CD4-positive, alpha-beta T cell (primary cell): ENCODE results near the gene AGTPBP1. TPM values are rescaled to one million over a fixed set of nuclear protein-coding genes. Genes with fewer than 3 reads are reported as not detected.

Experiments used
- ATAC-seq: fragments of 200-7000 bp; cut with Tn5 transposase; one replicate; pipeline ENCODE4 v1.10.0; 2022; ENCODE audit warnings: mild to moderate bottlenecking; ENCODE audit not compliant: poor library complexity
- CTCF ChIA-PET: fragments of 350-600 bp; sonication (Branson Sonifier 250); formaldehyde crosslinking; loops from one replicate; lab custom pipeline; 2021; ENCODE audit warnings: antibody characterized with exemption, inconsistent platforms; lab: Charles Lee
- POLR2A ChIA-PET: fragments of 350-600 bp; sonication (Branson Sonifier 250); formaldehyde crosslinking; loops from one replicate; lab custom pipeline; 2021; ENCODE audit warnings: antibody characterized with exemption, inconsistent platforms; lab: Charles Lee
- DNase-seq, 14 experiments: peaks; one replicate each; pipeline ENCODE4 v3.0.0-alpha.2; 2013 to 2020; ENCODE audit warnings: mixed read lengths in 2 of 14
- H3K27ac ChIP-seq, 2 donors: one replicate each; pipeline versions ENCODE4 v1.5.1 to v1.7.0; 2013; ENCODE audit warnings: low read length in 2 of 2, low read depth in 1 of 2, mild to moderate bottlenecking in 1 of 2
- H3K27me3 ChIP-seq, 2 experiments: 1 replicate in 1 of 2; 2 replicates in 1 of 2; pipeline versions ENCODE4 v1.6.1 to v1.7.0; 2013; ENCODE audit warnings: low read length in 2 of 2, control low read depth in 1 of 2, mild to moderate bottlenecking in 1 of 2, moderate library complexity in 1 of 2; ENCODE audit not compliant: insufficient read depth in 2 of 2, control insufficient read depth in 1 of 2
- H3K36me3 ChIP-seq: one replicate; pipeline ENCODE4 v1.6.1; 2013; ENCODE audit warnings: low read length, control low read depth; ENCODE audit not compliant: insufficient read depth
- H3K4me1 ChIP-seq: one replicate; pipeline ENCODE4 v1.6.1; 2013; ENCODE audit warnings: low read length, control low read depth; ENCODE audit not compliant: insufficient read depth
- H3K4me3 ChIP-seq: one replicate; pipeline ENCODE4 v1.5.1; 2013; ENCODE audit warnings: mild to moderate bottlenecking, low read length, moderate library complexity
- H3K9me3 ChIP-seq, 2 experiments: 1 replicate in 1 of 2; 2 replicates in 1 of 2; pipeline versions ENCODE4 v1.6.1 to v1.7.0; 2013; ENCODE audit warnings: low read length in 2 of 2, mild to moderate bottlenecking in 2 of 2, control low read depth in 1 of 2, moderate library complexity in 1 of 2; ENCODE audit not compliant: control insufficient read depth in 1 of 2, insufficient read depth in 1 of 2
- H3K27ac Mint-ChIP-seq: one replicate; pipeline ENCODE4 v1.8.0; 2020; ENCODE audit warnings: mixed read lengths
- H3K27me3 Mint-ChIP-seq: one replicate; pipeline ENCODE4 v1.8.0; 2021; ENCODE audit warnings: mixed read lengths
- H3K36me3 Mint-ChIP-seq: one replicate; pipeline ENCODE4 v1.8.0; 2021; ENCODE audit warnings: low read depth, mixed read lengths
- H3K4me1 Mint-ChIP-seq: one replicate; pipeline ENCODE4 v1.8.0; 2021; ENCODE audit warnings: low read depth, mixed read lengths
- H3K4me3 Mint-ChIP-seq: one replicate; pipeline ENCODE4 v1.8.0; 2020; ENCODE audit warnings: mild to moderate bottlenecking, mixed read lengths
- H3K9me3 Mint-ChIP-seq: one replicate; pipeline ENCODE4 v1.8.0; 2020; ENCODE audit warnings: mixed read lengths
- CTCF ChIP-seq: fragments of 200-600 bp; IDR thresholded peaks from one replicate; pipeline ENCODE4 v1.8.0; 2022; ENCODE audit warnings: antibody characterized with exemption, mild to moderate bottlenecking
- intact Hi-C, 2 experiments: fragments of 100-400 bp; cut with DNase I in 1 of 2; cut with micrococcal nuclease in 1 of 2; formaldehyde crosslinking; loops; one replicate each; pipeline versions ENCODE4 v1.15.1 to v1.9.0; 2023 to 2025; cut with DNase I, micrococcal nuclease
- total RNA-seq, 174 experiments: library from RNA in 2 of 174; stranded (reverse) in 2 of 174; gene quantifications; one replicate each; pipeline ENCODE4 v1.2.3 and lab custom pipeline; 2021 to 2026

The AGTPBP1 gene
- total RNA-seq, 2 experiments from 2014 or later: 52.0 to 55.2 TPM

DNA sequence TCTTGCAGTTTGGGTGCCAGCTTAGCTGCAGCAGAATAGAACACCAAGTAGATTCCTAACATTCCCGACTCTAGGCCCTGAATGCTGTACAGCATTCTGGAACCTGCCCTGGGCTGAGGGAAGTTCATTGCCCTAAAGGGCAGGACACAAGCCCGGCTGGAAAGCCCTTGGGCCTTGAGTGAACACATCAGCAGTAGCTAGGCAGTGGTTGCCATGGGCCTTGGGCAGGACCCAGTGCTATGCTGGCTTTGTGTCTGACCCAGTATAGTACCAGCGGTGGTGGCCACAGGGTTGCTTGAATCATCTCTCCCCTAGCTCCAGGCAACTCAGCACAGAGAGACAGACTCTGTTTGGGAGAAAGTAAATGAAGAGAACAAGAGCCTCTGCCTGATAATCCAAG lies 137.8 kb downstream of the AGTPBP1 start:
- Histone ChIP-seq H3K9me3 (no peaks in the 10 kb centered on the region), H3K36me3 (peaks cover 10% of the 10 kb centered on the region), H3K27ac (no peak overlapping the region), H3K4me1 (peaks cover 11% of the 10 kb centered on the region), H3K27me3 (no peaks in the 10 kb centered on the region), H3K4me3 (no peak overlapping the region)
- ATAC-seq (no peak), DNase-seq (no peak)
- POLR2A ChIA-PET: no interaction called here
- intact Hi-C loops: no loop called here
- CTCF ChIA-PET: no interaction called here
- Mint-ChIP-seq H3K4me1 (peaks cover 9% of the 10 kb centered on the region), H3K27ac (no peak overlapping the region), H3K4me3 (no peak overlapping the region), H3K27me3 (no peaks in the 10 kb centered on the region), H3K9me3 (no peaks in the 10 kb centered on the region), H3K36me3 (peaks cover 52% of the 10 kb centered on the region)
- no peak for TF ChIP-seq CTCF

DNA sequence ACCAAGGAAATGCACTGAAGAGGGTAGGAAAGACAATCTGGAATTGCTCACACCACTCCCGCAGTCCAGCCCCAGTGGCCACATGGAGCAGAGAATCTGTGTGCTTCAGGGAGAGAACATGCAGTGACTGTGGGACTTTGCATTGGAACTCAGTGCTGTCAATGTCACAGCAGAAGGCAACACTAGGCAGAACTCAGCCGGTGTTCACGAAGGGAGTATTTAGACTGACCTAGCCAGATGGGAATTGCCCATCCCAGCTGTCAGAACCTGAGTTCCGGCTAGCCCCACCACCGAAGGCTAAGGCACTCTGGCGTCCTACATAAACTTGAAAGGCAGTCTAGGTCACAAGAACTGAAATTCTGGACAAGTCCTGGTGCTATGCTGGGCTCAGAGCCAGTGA lies 139.0 kb downstream of the AGTPBP1 start:
- Histone ChIP-seq H3K4me3 (no peak overlapping the region), H3K27ac (no peak overlapping the region), H3K9me3 (no peaks in the 10 kb centered on the region), H3K4me1 (peaks cover 11% of the 10 kb centered on the region), H3K27me3 (no peaks in the 10 kb centered on the region), H3K36me3 (peaks cover 10% of the 10 kb centered on the region)
- no peaks in the 10 kb centered on the region for H3K27me3 Mint-ChIP-seq
- intact Hi-C loops: no loop called here
- H3K36me3 Mint-ChIP-seq: peaks cover 58% of the 10 kb centered on the region
- ChIA-PET CTCF (no interaction called here), POLR2A (no interaction called here)
- ATAC-seq (no peak), DNase-seq (no peak)
- H3K4me3 Mint-ChIP-seq: no peak overlapping the region
- no peak overlapping the region for H3K27ac Mint-ChIP-seq
- H3K4me1 Mint-ChIP-seq: peaks cover 9% of the 10 kb centered on the region
- H3K9me3 Mint-ChIP-seq: no peaks in the 10 kb centered on the region
- no peak for TF ChIP-seq CTCF

DNA sequence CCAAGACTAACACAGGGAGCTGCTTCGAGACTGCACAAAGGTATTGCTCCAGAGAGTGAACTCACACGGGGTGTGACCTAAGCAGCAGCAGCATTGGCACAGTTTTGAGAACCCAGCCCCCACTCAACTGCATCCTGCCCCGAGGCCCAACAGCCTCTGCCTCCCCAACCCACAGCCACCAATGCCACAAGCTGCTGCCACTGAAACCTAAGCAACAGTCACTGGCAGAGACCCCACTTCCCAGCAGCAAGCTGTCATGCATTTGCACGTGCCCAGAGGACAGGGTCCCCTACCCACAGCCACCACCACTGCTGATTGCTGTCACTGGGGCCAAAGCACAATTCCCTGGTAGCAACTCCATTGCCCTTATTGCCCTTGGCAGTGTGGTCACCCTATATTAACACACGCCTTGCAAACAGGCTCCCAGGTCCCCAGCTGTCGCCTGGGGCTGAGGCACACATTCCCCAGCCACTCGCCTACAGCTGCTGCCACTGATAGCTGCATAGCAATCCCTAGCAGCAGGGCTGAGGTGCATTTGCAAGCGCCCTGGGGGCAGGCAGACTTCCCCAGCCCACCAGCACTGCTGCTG lies 141.0 kb downstream of the AGTPBP1 start:
- CTCF ChIA-PET: no interaction called here
- ATAC-seq (no peak), DNase-seq (peak in 1 of 14 experiments; percentile 47)
- H3K4me1 ChIP-seq: peaks cover 11% of the 10 kb centered on the region
- H3K9me3 ChIP-seq: no peaks in the 10 kb centered on the region
- no peak overlapping the region for H3K4me3 Mint-ChIP-seq
- intact Hi-C loops: no loop called here
- no peak overlapping the region for H3K4me3 ChIP-seq
- POLR2A ChIA-PET: no interaction called here
- H3K27ac ChIP-seq: no peak overlapping the region
- H3K9me3 Mint-ChIP-seq: no peaks in the 10 kb centered on the region
- peaks cover 14% of the 10 kb centered on the region for H3K36me3 ChIP-seq
- H3K27ac Mint-ChIP-seq: no peak overlapping the region
- H3K27me3 ChIP-seq: no peaks in the 10 kb centered on the region
- H3K4me1 Mint-ChIP-seq: peaks cover 9% of the 10 kb centered on the region
- H3K27me3 Mint-ChIP-seq: no peaks in the 10 kb centered on the region
- TF ChIP-seq CTCF: no peak
- H3K36me3 Mint-ChIP-seq: peaks cover 62% of the 10 kb centered on the region
